GM18909 (cell line): ENCODE measurements around the gene MCHR1.

Experiments
- ATAC-seq: cut with Tn5 transposase; IDR thresholded peaks from one replicate; pipeline ENCODE4 v1.9.1; 2021; ENCODE audit warnings: mild to moderate bottlenecking; ENCODE audit not compliant: unreplicated experiment, poor library complexity

The MCHR1 gene

GRCh38 chr22:40720538-40721256 is 41.4 kb downstream of the MCHR1 start:
- ATAC-seq, result no peak

GRCh38 chr22:40721266-40721665 is 42.0 kb downstream of the MCHR1 start:
- ATAC-seq, result no peak

- ATAC-seq, result no peak
These were observed 44.2 kb downstream of the MCHR1 start for GRCh38 chr22:40723396-40723933.

GRCh38 chr22:40726514-40726913 is 47.2 kb downstream of the MCHR1 start:
- no peak for ATAC-seq

- no peak for ATAC-seq
These were observed 48.0 kb downstream of the MCHR1 start for GRCh38 chr22:40727070-40727963.

- no peak for ATAC-seq
These were observed 48.8 kb downstream of the MCHR1 start for GRCh38 chr22:40727964-40728615.

GRCh38 chr22:40728731-40729189 is 49.5 kb downstream of the MCHR1 start:
- ATAC-seq, result no peak

GRCh38 chr22:40729284-40729683 is 50.0 kb downstream of the MCHR1 start:
- no peak for ATAC-seq
